SJCRH30 (cell line): Measurements from ENCODE around the gene LHX2. TPM values are rescaled to one million over a fixed set of nuclear protein-coding genes. Genes with fewer than 3 reads are reported as not detected.
"Not testable (repeated sequence)": the region's sequence is repeated elsewhere in the genome, so short reads cannot be mapped to it uniquely, and the experiment has no call there.

Source experiments
- DNase-seq, 2 experiments: peaks; one replicate each; pipeline ENCODE4 v3.0.0-alpha.2; 2015 to 2020
- H3K27ac ChIP-seq: fragments of 250-450 bp; sonication (Bioruptor Pico); 2 replicates; pipeline ENCODE4 v1.5.1; 2020; ENCODE audit warnings: mild to moderate bottlenecking, moderate library complexity
- H3K27me3 ChIP-seq: fragments of 250-450 bp; sonication (Bioruptor Pico); 2 replicates; pipeline ENCODE4 v1.5.1; 2020; ENCODE audit warnings: mild to moderate bottlenecking, moderate library complexity
- H3K36me3 ChIP-seq: fragments of 250-450 bp; sonication (Bioruptor Pico); 2 replicates; pipeline ENCODE4 v1.5.1; 2020; ENCODE audit warnings: mild to moderate bottlenecking, moderate library complexity
- H3K4me1 ChIP-seq: fragments of 250-450 bp; sonication (Bioruptor Pico); 2 replicates; pipeline ENCODE4 v1.5.1; 2020; ENCODE audit warnings: mild to moderate bottlenecking, moderate library complexity
- H3K4me3 ChIP-seq: fragments of 250-450 bp; sonication (Bioruptor Pico); 2 replicates; pipeline ENCODE4 v1.5.1; 2020; ENCODE audit warnings: mild to moderate bottlenecking, moderate library complexity
- H3K9me3 ChIP-seq: fragments of 250-450 bp; sonication (Bioruptor Pico); replicated peaks from 2 replicates; pipeline ENCODE4 v1.5.1; 2020; ENCODE audit warnings: mild to moderate bottlenecking, moderate library complexity
- total RNA-seq: library from RNA; depleted of rRNA; stranded (reverse); fragments of >200 nt; shearing (Covaris generic); gene quantifications from 2 replicates; pipeline ENCODE4 v1.2.3, GENCODE V29; 2014; rRNA removed

Gene LHX2, protein sequence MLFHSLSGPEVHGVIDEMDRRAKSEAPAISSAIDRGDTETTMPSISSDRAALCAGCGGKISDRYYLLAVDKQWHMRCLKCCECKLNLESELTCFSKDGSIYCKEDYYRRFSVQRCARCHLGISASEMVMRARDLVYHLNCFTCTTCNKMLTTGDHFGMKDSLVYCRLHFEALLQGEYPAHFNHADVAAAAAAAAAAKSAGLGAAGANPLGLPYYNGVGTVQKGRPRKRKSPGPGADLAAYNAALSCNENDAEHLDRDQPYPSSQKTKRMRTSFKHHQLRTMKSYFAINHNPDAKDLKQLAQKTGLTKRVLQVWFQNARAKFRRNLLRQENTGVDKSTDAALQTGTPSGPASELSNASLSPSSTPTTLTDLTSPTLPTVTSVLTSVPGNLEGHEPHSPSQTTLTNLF
- 0.48 and 1.6 TPM in 2 replicates for total RNA-seq

DNA sequence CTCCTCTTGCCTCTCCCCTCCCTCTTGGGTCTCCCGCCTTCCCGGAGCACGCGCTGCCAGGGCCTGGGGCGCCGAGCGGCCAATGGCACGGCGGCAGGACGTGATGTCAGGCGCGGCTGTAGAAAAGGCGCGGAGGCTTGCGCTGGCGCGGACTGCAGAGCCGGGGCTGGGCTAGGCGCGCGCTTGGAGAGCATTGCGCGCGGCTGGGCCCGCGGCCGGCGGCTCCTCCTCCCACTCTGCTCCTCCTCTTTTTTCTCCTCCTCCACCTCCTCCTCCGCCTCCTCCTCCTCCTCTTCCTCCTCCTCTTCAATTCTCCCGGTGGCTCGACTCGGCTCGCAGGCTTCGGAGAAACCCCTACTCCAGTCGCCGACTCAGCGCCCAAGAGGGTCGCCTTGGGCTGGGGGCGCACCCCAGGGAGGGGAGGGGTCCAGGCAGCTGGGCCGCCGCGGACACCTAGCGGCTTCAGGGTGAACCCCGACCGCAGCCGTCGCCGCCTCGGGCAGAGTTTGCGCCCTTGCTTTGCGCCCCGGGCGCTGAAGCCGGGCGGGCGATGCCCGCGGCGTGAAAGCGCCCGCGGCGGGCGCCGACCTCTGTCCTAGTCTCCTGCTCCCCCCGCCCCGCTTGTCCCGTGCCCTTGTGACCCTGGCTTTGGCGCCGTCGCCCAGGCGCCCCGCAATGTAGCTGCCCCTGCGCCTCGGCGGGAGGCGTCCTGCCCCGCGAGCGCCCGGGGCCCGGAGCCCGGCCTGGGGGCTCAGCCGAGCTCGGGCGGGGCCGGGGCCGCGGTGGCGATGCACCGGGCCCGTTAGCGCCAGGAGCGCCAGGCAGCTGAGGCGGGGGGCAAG is at the start of gene LHX2:
LHX2 (plus strand) TSS at position 309 of the 842 bp plus-strand sequence. CDS start 581 bp downstream, outside the sequence.
- H3K27me3 ChIP-seq: peaks cover 8% of the 10 kb centered on the region; the same call in 1 of the 2 replicates
- H3K27ac ChIP-seq: no peak within 1 kb of the TSS
- H3K9me3 ChIP-seq: no peaks in the 10 kb centered on the region
- no peak for DNase-seq
- no peaks in the 10 kb centered on the region for H3K36me3 ChIP-seq
- peaks cover 4% of the 10 kb centered on the region; the same call in 1 of the 2 replicates for H3K4me1 ChIP-seq
- no peak within 1 kb of the TSS for H3K4me3 ChIP-seq

DNA sequence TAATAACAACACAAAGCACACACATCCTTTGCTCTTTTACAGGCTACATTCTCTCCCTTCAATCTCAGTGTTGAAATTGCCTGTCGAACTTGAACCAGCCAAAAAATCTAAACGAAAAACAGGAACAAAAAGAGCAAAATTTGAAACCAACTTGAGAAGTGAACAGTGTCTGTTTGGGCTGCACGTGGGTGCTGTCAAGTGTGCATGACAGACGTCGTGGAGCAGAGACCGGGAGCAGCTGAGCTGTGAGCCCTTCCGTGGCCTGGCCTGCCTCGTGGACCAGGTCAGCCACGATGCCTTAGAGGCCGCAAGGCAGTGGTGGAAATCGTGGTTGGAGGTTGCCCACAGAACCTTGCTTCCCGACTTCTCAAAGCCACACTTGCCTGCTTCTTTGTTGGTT is 46.8 kb upstream of the LHX2 start:
- Histone ChIP-seq H3K4me3 (no peak overlapping the region), H3K36me3 (no peaks in the 10 kb centered on the region), H3K9me3 (no peaks in the 10 kb centered on the region), H3K4me1 (no peaks in the 10 kb centered on the region), H3K27ac (no peak overlapping the region), H3K27me3 (no peaks in the 10 kb centered on the region)
- DNase-seq: no peak

DNA sequence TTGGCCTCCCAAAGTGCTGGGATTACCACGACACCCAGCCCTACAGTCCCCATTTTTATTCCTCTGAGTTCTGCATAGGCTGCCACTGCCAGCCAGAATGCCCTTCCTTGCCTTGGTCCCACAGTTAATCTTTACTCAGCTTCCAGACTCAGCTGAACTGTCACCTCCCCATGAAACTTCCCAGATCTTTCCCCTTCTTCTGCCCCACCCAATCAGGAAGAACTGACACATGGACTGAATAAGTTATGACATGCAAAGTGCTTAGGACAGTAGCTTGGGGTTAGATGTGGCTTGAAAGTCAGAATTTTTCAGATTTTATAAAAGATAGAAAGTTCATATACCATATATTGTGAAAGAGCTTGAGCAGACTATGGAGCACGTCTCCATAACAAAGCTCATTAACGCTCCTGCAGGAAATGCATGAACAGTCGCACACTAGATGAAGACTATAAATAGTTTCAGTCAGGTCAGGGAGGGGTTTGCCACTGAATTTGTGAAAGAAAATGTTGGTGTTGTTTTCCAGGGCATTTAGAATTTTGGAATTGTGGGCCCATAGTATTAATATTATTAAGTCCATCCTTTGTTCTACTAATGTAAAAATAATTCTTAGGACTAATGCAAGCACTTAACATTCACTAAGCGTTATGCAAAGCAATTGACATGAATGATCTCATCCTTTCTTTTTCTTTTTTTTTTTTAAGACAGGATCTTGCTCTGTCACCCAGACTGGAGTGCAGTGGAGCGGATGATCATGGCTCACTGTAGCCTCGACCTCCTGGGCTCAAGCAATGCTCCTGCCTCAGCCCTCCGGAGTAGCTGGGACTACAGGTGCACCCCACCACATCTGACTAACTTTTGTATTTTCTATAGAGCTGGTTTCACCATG is 45.5 kb upstream of the LHX2 start:
- Histone ChIP-seq H3K27me3 (no peaks in the 10 kb centered on the region), H3K4me1 (no peaks in the 10 kb centered on the region), H3K9me3 (no peaks in the 10 kb centered on the region), H3K36me3 (no peaks in the 10 kb centered on the region), H3K27ac (no peak overlapping the region), H3K4me3 (no peak overlapping the region)
- no peak for DNase-seq

DNA sequence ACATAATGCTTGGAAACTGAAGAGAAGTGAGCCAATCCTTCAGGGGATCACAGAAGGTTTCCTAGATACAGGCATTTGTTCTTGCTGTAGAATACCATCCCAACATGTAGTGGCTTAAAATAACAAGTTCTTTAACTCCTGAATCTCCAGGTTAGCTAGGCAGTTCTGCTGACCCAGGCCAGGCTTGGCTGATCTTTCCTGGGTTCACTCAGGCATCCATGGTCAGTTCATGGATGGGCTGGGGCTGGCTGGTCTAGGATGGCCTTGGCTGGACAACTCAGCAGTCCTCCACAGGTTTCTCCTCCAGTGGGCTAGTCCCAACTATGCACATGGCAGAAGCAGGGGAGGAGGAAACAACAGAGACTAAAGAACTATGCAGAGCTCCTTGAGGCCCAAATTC is 44.2 kb upstream of the LHX2 start:
- Histone ChIP-seq H3K27me3 (no peaks in the 10 kb centered on the region), H3K4me3 (no peak overlapping the region), H3K9me3 (peaks cover 6% of the 10 kb centered on the region), H3K4me1 (no peaks in the 10 kb centered on the region), H3K27ac (no peak overlapping the region), H3K36me3 (no peaks in the 10 kb centered on the region)
- no peak for DNase-seq

DNA sequence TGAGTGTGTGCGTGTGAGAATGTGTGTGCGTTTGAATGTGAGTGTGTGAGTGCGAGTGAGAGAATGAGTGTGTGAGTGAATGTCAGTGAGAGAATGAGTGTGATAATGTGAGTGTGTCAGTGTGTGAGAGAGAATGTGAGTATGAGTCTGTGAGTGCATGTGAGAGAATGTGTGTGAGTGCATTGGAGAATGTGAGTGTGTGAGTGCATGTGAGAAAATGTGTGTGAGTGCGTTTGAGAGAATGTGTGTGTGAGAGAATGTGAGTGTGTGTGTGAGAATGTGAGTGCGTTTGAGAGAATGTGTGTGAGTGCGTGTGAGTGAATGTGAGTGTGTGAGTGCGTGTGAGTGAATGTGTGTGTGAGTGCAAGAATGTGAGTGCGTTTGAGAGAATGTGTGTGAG is 39.0 kb upstream of the LHX2 start:
- no peak overlapping the region for H3K27ac ChIP-seq
- H3K4me1 ChIP-seq: no peaks in the 10 kb centered on the region
- no peaks in the 10 kb centered on the region for H3K36me3 ChIP-seq
- H3K27me3 ChIP-seq: no peaks in the 10 kb centered on the region
- H3K9me3 ChIP-seq: peaks cover 16% of the 10 kb centered on the region
- no peak for DNase-seq
- H3K4me3 ChIP-seq: no peak overlapping the region

DNA sequence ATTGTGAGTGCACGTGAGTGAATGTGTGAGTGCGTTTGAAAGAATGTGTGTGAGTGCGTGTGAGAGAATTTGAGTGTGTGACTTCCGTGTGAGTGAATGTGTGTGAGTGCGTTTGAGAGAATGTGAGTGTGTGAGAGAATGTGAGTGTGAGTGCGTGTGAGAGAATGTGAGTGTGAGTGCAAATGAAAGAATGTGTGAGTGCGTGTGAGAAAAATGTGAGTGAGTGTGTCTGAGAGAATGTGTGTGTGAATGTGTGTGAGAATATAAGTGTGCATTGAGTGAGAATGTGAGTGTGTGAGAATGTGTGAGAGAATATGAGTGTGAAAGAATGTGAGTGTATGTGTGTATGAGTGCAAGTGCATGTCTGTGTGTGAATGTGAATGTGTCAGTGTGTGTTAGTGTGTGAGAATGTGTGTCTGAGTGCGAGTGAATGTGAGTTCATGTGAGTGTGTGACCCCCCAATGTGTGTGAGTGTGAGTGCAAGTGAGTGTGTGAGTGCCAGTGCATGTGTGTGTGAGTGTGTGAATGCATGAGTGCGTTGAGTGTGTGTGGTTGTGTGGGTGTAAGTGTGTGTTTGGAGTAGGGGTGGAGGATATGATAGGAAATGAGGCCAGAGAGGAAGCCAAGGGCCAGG is 37.9 kb upstream of the LHX2 start:
- H3K27me3 ChIP-seq: no peaks in the 10 kb centered on the region
- no peaks in the 10 kb centered on the region for H3K4me1 ChIP-seq
- no peaks in the 10 kb centered on the region for H3K36me3 ChIP-seq
- no peak overlapping the region for H3K27ac ChIP-seq
- no peak for DNase-seq
- H3K4me3 ChIP-seq: no peak overlapping the region
- peaks cover 16% of the 10 kb centered on the region for H3K9me3 ChIP-seq

DNA sequence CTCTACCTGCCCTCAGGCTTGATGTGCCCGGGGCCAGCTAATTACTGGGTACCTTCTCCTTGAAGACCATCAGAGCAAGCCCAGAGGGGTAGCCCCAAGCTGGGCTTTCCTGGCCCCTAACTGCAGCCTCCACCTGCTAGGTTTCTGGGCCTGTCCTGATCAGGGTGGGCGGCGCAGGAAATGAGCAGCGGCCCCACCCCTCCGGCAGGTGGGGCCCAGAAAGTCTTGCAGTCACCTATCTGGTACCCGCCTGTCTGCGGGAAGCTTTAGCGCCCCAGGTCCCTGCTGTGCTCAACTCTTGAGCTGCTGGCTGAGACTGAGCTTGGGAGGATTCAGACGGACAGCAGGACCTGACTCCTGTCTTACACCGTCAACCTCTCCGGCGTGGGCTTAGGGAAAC is 37.1 kb upstream of the LHX2 start:
- H3K27me3 ChIP-seq: no peaks in the 10 kb centered on the region
- H3K4me1 ChIP-seq: no peaks in the 10 kb centered on the region
- H3K27ac ChIP-seq: no peak overlapping the region
- no peaks in the 10 kb centered on the region for H3K36me3 ChIP-seq
- peaks cover 16% of the 10 kb centered on the region for H3K9me3 ChIP-seq
- no peak overlapping the region for H3K4me3 ChIP-seq
- DNase-seq: no peak

DNA sequence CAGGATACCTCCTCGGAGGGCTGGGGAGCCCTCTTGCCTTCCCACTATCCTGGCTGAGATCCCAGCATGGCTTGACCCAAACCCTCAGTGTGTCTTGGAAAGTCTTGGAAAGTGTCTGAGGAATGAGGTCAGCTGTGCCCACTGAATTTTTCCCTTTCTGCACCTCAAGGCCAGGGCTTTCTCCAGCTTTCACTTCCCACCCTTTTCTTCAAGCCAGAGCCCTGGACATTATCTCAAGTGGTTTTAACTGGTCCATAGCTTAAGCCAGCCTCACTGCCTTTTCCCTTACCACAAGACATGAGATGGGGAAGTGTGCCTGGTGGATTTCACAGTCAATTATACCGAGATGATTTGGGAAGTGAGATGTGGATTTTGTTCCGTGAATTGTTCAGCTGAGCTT is 35.7 kb upstream of the LHX2 start:
- no peak overlapping the region for H3K4me3 ChIP-seq
- H3K36me3 ChIP-seq: no peaks in the 10 kb centered on the region
- H3K27ac ChIP-seq: no peak overlapping the region
- no peak for DNase-seq
- no peaks in the 10 kb centered on the region for H3K4me1 ChIP-seq
- no peaks in the 10 kb centered on the region for H3K27me3 ChIP-seq
- peaks cover 16% of the 10 kb centered on the region for H3K9me3 ChIP-seq

DNA sequence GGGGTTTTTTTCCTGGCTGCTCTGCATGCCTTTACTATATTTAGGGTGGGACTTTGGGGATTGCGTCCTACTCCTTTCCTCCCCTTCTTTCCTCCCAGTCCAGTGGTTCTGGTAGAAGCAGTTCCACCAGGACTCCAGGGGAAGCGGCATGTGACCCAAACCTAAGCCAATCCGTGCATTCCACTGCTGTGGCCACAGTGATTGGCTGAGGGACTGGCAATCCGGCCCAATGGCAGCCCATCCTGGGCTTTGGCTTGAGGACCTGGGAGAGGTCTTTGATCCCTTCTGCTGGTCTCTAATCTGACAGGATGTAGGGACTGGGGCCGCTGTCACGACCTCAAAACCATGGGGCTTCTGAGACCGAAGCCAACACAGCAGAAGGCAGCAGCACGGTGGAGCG is 35.0 kb upstream of the LHX2 start:
- H3K9me3 ChIP-seq: peaks cover 16% of the 10 kb centered on the region
- not testable (repeated sequence) for H3K27ac ChIP-seq, DNase-seq, H3K4me1 ChIP-seq, H3K27me3 ChIP-seq, H3K4me3 ChIP-seq, H3K36me3 ChIP-seq

DNA sequence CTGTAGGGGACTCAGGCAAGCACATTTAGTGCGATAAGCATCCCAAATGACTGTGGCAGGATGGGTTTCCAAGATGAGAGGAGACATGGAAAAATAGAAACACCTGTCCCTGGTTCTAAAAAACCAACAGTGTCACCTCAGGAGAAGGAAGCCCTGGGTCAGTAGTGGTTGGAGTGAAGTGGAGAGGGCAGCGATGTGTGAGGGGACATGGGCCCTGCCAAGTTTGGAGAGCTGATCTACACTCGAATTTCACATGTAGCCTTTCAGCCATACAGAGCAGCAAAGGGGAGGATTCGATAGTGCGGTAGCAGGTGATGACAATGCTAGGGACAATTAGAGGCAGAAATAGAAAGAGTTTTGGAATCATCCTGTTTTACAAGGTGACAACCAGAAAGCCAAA is 32.6 kb upstream of the LHX2 start:
- peaks cover 5% of the 10 kb centered on the region; the same call in 1 of the 2 replicates for H3K27me3 ChIP-seq
- H3K36me3 ChIP-seq: no peaks in the 10 kb centered on the region
- H3K9me3 ChIP-seq: no peaks in the 10 kb centered on the region
- no peaks in the 10 kb centered on the region for H3K4me1 ChIP-seq
- H3K4me3 ChIP-seq: no peak overlapping the region
- no peak for DNase-seq
- no peak overlapping the region for H3K27ac ChIP-seq

DNA sequence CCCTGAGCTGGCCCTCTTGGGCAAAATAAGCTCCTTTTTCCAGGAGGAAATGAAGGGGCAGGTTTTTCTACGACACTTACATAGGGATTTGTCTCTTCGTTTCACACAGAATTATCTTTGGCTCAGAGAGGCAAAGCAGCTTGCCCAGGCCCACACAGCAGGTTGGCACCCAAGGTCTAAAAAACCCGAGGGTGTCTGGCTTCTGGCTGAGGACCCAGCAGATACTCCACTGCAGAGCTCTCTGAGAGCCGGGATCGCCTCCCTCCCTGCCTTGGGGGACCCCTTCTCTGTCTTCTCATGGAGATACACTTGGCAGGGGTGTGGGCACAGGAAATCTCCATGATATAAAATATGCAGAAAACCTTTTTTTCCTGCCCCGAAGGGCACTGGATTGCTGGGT is 29.0 kb upstream of the LHX2 start:
- no peak overlapping the region for H3K27ac ChIP-seq
- no peak for DNase-seq
- H3K36me3 ChIP-seq: no peaks in the 10 kb centered on the region
- H3K4me1 ChIP-seq: no peaks in the 10 kb centered on the region
- H3K27me3 ChIP-seq: peaks cover 5% of the 10 kb centered on the region; the same call in 1 of the 2 replicates
- no peak overlapping the region for H3K4me3 ChIP-seq
- no peaks in the 10 kb centered on the region for H3K9me3 ChIP-seq

DNA sequence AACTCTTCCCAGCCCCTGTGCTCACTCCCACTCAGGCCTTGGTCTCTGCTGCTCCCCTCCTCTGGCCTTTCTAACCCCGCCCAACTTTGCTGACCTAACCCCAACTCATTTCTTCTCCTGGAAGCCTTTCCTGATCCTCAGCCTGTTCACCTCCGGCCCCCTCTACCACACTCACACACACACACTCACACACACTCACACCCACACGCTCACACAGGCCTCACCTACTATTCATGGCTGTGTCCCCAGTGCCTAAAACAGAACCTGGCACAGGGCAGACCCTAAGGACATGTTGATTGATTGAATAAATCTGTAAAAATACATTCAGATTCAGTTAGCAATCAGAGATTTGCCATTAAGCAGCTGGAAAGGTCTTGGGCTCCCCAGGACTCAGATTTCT is 28.5 kb upstream of the LHX2 start:
- Histone ChIP-seq H3K27me3 (peaks cover 5% of the 10 kb centered on the region; the same call in 1 of the 2 replicates), H3K9me3 (no peaks in the 10 kb centered on the region), H3K4me1 (no peaks in the 10 kb centered on the region), H3K36me3 (no peaks in the 10 kb centered on the region), H3K27ac (no peak overlapping the region), H3K4me3 (no peak overlapping the region)
- no peak for DNase-seq

DNA sequence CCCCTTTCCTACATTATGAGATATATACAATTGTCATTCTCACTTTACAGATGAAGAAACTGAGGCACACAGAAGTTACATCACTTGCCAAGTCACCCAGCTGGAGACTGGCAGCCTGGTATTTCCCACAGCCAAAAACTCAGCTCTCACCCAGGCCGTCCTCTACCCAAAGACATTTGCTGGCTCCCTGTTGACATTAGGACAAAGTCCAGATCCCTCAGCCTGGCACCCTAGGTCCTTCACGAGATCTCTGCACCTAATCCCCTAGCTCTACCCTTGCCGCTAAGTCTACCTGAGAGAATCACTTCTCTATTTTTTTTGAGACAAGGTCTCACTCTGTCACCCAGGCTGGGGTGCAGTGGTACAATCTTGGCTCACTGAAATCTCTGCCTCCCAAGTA is 26.8 kb upstream of the LHX2 start:
- no peak for DNase-seq
- peaks cover 12% of the 10 kb centered on the region for H3K27me3 ChIP-seq
- no peaks in the 10 kb centered on the region for H3K36me3 ChIP-seq
- H3K9me3 ChIP-seq: no peaks in the 10 kb centered on the region
- H3K4me1 ChIP-seq: no peaks in the 10 kb centered on the region
- no peak overlapping the region for H3K4me3 ChIP-seq
- H3K27ac ChIP-seq: no peak overlapping the region

DNA sequence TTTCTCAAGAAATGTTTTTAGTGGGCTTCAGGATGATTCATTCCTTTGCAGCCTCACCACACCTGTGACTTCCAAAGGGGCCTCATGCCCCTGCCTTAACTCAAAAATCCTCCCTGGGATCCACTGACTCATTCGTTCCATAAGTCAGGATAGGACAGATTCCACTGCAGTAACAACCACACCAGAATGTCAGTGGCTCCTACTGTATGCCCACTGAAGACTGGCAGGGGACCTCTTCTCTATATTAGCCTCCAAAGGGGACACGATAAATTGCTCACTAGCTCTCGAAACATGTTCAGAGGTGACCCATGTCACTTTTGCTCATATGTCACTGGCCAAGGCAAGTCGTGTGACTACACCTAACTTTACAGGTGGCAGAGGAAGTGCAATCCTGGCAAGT is 25.7 kb upstream of the LHX2 start:
- Histone ChIP-seq H3K4me3 (no peak overlapping the region), H3K4me1 (no peaks in the 10 kb centered on the region), H3K9me3 (no peaks in the 10 kb centered on the region), H3K27ac (no peak overlapping the region), H3K27me3 (peaks cover 12% of the 10 kb centered on the region), H3K36me3 (no peaks in the 10 kb centered on the region)
- DNase-seq: no peak
